AG04449 (cell line): ENCODE data around the gene TUBA1A.
"Not testable (repeated sequence)": the region's sequence is repeated elsewhere in the genome, so short reads cannot be mapped to it uniquely, and the experiment has no call there.

ENCODE experiments used
- CTCF ChIA-PET: fragments of 350-600 bp; formaldehyde crosslinking; extraction: SDS; loops from one replicate; lab custom pipeline; 2021; ENCODE audit warnings: antibody characterized with exemption; lab: Yijun Ruan, JAX
- POLR2A ChIA-PET: fragments of 400-600, 350-600 bp; formaldehyde crosslinking; extraction: SDS; loops from one replicate; lab custom pipeline; 2020; ENCODE audit warnings: antibody characterized with exemption, inconsistent platforms; lab: Yijun Ruan, JAX
- DNase-seq: peaks from one replicate; pipeline ENCODE4 v3.0.0-alpha.2; 2010; ENCODE audit warnings: low read depth, low spot score
- H3K4me3 ChIP-seq: 2 replicates; pipeline ENCODE4 v1.5.1; 2011; ENCODE audit warnings: low read depth, mild to moderate bottlenecking, control low read depth, low read length
- CTCF ChIP-seq: IDR thresholded peaks from one replicate; pipeline ENCODE4 v1.5.1; 2011; ENCODE audit warnings: mild to moderate bottlenecking, moderate library complexity, low read length, control low read depth, inconsistent platforms; ENCODE audit not compliant: insufficient read depth; ENCODE audit errors: missing control alignments

The TUBA1A gene

GRCh38 chr12:49223590-49224369 is 34.9 kb upstream of the TUBA1A start:
- no peak for DNase-seq
- H3K4me3 ChIP-seq = no peak overlapping the region
- CTCF ChIA-PET = interaction anchor here (0.8 to 7.7 kb wide), 15 partner anchors 10 to 159 kb away, joined by 3 to 120 read pairs (median 6); partner anchors contain the start of gene TUBA1B
- TF ChIP-seq CTCF = no peak
- POLR2A ChIA-PET = interaction anchor here (1.5 to 5.8 kb wide), 2 partner anchors 35 to 93 kb away, joined by 18 to 35 read pairs; partner anchors contain the start of genes TUBA1A and TUBA1B

- CTCF ChIA-PET = interaction anchor here (0.7 to 7.7 kb wide), 13 partner anchors 10 to 159 kb away, joined by 3 to 120 read pairs (median 4); partner anchors contain the start of genes TUBA1A and TUBA1B
- no peak for DNase-seq
- no peak overlapping the region for H3K4me3 ChIP-seq
- no peak for TF ChIP-seq CTCF
- POLR2A ChIA-PET = interaction anchor here (1.1 to 5.8 kb wide), 4 partner anchors 9 to 92 kb away, joined by 7 to 35 read pairs (median 12); partner anchors contain the start of genes TUBA1A and TUBA1B
Observed at GRCh38 chr12:49223122-49223521, 34.2 kb upstream of the TUBA1A start.

- ChIA-PET CTCF (interaction anchor here (1.0 to 7.7 kb wide), 5 partner anchors 11 to 158 kb away, joined by 3 to 120 read pairs (median 3); no protein-coding TSS in a partner anchor), POLR2A (interaction anchor here (5.8 kb wide), 1 partner anchor 90 kb away, joined by 35 read pairs; the partner anchor contains the start of gene TUBA1B)
- H3K4me3 ChIP-seq = no peak overlapping the region
- TF ChIP-seq CTCF = no peak
- DNase-seq = no peak
Observed at GRCh38 chr12:49220972-49221371, 32.1 kb upstream of the TUBA1A start.

- POLR2A ChIA-PET = no interaction called here
- no peak overlapping the region for H3K4me3 ChIP-seq
- no peak for DNase-seq
- CTCF ChIA-PET = interaction anchor here (1.0 kb wide), 1 partner anchor 14 kb away, joined by 3 read pairs; no protein-coding TSS in a partner anchor
- TF ChIP-seq CTCF = no peak
Observed at GRCh38 chr12:49219417-49220026, 30.6 kb upstream of the TUBA1A start.

- ChIA-PET CTCF (no interaction called here), POLR2A (no interaction called here)
- no peak overlapping the region for H3K4me3 ChIP-seq
- no peak for TF ChIP-seq CTCF
- no peak for DNase-seq
Observed at GRCh38 chr12:49212572-49212971, 23.7 kb upstream of the TUBA1A start.

GRCh38 chr12:49210703-49211102 is 21.8 kb upstream of the TUBA1A start:
- DNase-seq, POLR2A ChIA-PET, H3K4me3 ChIP-seq: not testable (repeated sequence)
- CTCF ChIA-PET = interaction anchor here (1.0 kb wide), 1 partner anchor 11 kb away, joined by 3 read pairs; no protein-coding TSS in a partner anchor
